ENCODE data around the gene XRRA1. TPM values are rescaled to one million over a fixed set of nuclear protein-coding genes. Genes with fewer than 3 reads are reported as not detected.

XRRA1 gene
- total RNA-seq, 1 donor from 2014 or later: 8.9 TPM

DNA sequence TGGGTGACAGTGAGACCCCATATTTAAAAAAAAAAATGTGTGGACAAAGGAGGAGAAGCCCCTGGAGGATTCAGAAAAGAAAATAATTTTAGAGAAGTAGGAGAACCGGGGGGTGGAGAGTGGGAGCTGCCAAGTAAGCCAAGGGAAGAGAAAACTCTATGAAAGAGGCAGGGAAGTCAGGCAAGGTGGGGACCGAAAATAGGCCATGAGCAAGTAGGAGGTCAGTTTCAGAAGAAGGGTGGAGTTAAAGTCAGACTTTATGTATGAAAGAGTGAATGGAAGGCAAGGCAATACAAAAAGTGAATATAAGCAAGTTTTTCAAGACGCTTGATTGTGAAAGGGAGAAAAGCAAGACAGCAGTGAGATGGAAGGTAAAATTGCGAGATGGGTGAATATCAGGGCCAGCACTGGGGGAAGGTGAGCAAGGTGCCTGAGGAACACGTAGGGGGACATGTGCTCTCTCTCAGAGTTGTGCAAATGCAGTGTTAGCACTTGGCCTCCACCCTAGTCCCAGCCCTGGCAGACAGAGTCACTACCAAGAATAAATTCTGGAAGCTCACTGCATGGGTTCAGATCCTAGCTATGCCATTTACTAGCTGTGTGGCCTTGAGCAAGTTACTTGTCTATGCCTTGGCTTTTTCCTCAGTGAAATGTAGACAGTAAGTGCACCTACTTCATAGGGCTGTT, 6.7 kb downstream of the XRRA1 start:
- peaks cover 7% of the 10 kb centered on the region for H4K20me1 ChIP-seq (ENCODE audit: insufficient read depth, low read length)
- FAIRE-seq (no peak), DNase-seq (ENCODE audit: low read depth) (no peak)
- H3K9me3 ChIP-seq (ENCODE audit: insufficient read depth, low read depth, low read length): no peaks in the 10 kb centered on the region
- H3K4me1 ChIP-seq (ENCODE audit: insufficient read depth, low read length): peaks cover 30% of the 10 kb centered on the region
- H3K27ac Mint-ChIP-seq (ENCODE audit: unreplicated experiment): no peak overlapping the region
- H3K27me3 ChIP-seq (ENCODE audit: insufficient read depth, low read length): no peaks in the 10 kb centered on the region
- no peak overlapping the region for H3K4me3 Mint-ChIP-seq (ENCODE audit: unreplicated experiment)
- no peaks in the 10 kb centered on the region for H3K79me2 ChIP-seq (ENCODE audit: insufficient read depth, low read length)
- H3K27ac ChIP-seq (ENCODE audit: low read depth, low read length): peak overlapping the region; percentile 76
- H3K36me3 Mint-ChIP-seq (ENCODE audit: low read depth, unreplicated experiment): peaks cover 10% of the 10 kb centered on the region
- H2AFZ ChIP-seq (ENCODE audit: low read depth, low read length): no peak overlapping the region
- no peaks in the 10 kb centered on the region for H3K9me3 Mint-ChIP-seq (ENCODE audit: unreplicated experiment)
- no peak for TF ChIP-seq EZH2 (IDR thresholded peaks at IDR 0.05; ENCODE audit: insufficient read depth, low read length)
- TF ChIP-seq, protein P1, sequence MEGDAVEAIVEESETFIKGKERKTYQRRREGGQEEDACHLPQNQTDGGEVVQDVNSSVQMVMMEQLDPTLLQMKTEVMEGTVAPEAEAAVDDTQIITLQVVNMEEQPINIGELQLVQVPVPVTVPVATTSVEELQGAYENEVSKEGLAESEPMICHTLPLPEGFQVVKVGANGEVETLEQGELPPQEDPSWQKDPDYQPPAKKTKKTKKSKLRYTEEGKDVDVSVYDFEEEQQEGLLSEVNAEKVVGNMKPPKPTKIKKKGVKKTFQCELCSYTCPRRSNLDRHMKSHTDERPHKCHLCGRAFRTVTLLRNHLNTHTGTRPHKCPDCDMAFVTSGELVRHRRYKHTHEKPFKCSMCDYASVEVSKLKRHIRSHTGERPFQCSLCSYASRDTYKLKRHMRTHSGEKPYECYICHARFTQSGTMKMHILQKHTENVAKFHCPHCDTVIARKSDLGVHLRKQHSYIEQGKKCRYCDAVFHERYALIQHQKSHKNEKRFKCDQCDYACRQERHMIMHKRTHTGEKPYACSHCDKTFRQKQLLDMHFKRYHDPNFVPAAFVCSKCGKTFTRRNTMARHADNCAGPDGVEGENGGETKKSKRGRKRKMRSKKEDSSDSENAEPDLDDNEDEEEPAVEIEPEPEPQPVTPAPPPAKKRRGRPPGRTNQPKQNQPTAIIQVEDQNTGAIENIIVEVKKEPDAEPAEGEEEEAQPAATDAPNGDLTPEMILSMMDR (IDR thresholded peaks at IDR 0.05; ENCODE audit: insufficient read depth, low read depth, low read length): no peak
- no peak overlapping the region for H3K4me3 ChIP-seq (ENCODE audit: insufficient read depth, low read depth, low read length)
- H3K27me3 Mint-ChIP-seq (ENCODE audit: low read depth, unreplicated experiment): no peaks in the 10 kb centered on the region
- peak overlapping the region; percentile 84 for H3K4me2 ChIP-seq (ENCODE audit: low read length)
- no peaks in the 10 kb centered on the region for H3K36me3 ChIP-seq (ENCODE audit: insufficient read depth, low read length)
- peak overlapping the region; percentile 72 for H3K9ac ChIP-seq (ENCODE audit: low read length)
- peaks cover 27% of the 10 kb centered on the region for H3K4me1 Mint-ChIP-seq (ENCODE audit: low read depth, unreplicated experiment)

DNA sequence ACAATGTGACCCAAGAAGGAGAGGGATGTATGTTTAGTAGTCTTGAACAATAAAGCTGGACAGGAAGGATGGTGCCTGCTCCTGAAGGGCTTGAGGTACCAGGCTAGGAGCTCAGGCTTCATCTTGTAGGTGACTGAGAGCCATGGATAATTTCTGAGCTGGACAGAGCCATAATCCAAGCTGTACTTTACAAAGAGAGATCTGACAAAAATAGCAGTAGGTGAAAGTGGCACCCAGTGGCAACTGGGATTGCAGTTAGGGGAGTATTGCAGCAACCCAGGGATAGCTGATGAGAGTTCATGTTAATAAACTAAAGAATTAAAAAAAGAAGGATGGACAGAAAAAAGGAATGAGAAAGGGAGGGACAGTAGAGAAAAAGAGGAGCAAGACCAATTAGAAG, 7.4 kb downstream of the XRRA1 start:
- no peak overlapping the region for H3K27ac ChIP-seq (ENCODE audit: low read depth, low read length)
- H3K4me1 Mint-ChIP-seq (ENCODE audit: low read depth, unreplicated experiment): peaks cover 27% of the 10 kb centered on the region
- no peak overlapping the region for H3K4me3 ChIP-seq (ENCODE audit: insufficient read depth, low read depth, low read length)
- FAIRE-seq (no peak), DNase-seq (ENCODE audit: low read depth) (no peak)
- H3K36me3 ChIP-seq (ENCODE audit: insufficient read depth, low read length): no peaks in the 10 kb centered on the region
- no peaks in the 10 kb centered on the region for H3K27me3 Mint-ChIP-seq (ENCODE audit: low read depth, unreplicated experiment)
- H3K4me3 Mint-ChIP-seq (ENCODE audit: unreplicated experiment): no peak overlapping the region
- H3K36me3 Mint-ChIP-seq (ENCODE audit: low read depth, unreplicated experiment): peaks cover 16% of the 10 kb centered on the region
- H3K9me3 ChIP-seq (ENCODE audit: insufficient read depth, low read depth, low read length): no peaks in the 10 kb centered on the region
- no peaks in the 10 kb centered on the region for H3K9me3 Mint-ChIP-seq (ENCODE audit: unreplicated experiment)
- no peaks in the 10 kb centered on the region for H3K27me3 ChIP-seq (ENCODE audit: insufficient read depth, low read length)
- peaks cover 32% of the 10 kb centered on the region for H3K4me1 ChIP-seq (ENCODE audit: insufficient read depth, low read length)
- TF ChIP-seq, protein P1 (IDR thresholded peaks at IDR 0.05; ENCODE audit: insufficient read depth, low read depth, low read length): no peak
- TF ChIP-seq EZH2 (IDR thresholded peaks at IDR 0.05; ENCODE audit: insufficient read depth, low read length): no peak
- H3K27ac Mint-ChIP-seq (ENCODE audit: unreplicated experiment): no peak overlapping the region
- peaks cover 7% of the 10 kb centered on the region for H4K20me1 ChIP-seq (ENCODE audit: insufficient read depth, low read length)
- H2AFZ ChIP-seq (ENCODE audit: low read depth, low read length): no peak overlapping the region
- no peaks in the 10 kb centered on the region for H3K79me2 ChIP-seq (ENCODE audit: insufficient read depth, low read length)
- H3K4me2 ChIP-seq (ENCODE audit: low read length): no peak overlapping the region
- H3K9ac ChIP-seq (ENCODE audit: low read length): no peak overlapping the region

Data from astrocyte (in vitro differentiated cells and primary cell).